Lower leg skin (tissue), 3 donors: ENCODE results near the gene RANBP9.

Source experiments
- CTCF ChIP-seq, 3 donors: fragments of 450-650 bp; IDR thresholded peaks; one replicate each; pipeline ENCODE4 v1.5.1; 2016; ENCODE audit warnings: antibody characterized with exemption in 3 of 3, mild to moderate bottlenecking in 3 of 3, moderate library complexity in 2 of 3
- POLR2A ChIP-seq, 2 donors: fragments of 450-650 bp; IDR thresholded peaks; one replicate each; pipeline ENCODE4 v1.6.1; 2016 to 2017; ENCODE audit warnings: antibody characterized with exemption in 2 of 2, mild to moderate bottlenecking in 1 of 2, moderate library complexity in 1 of 2

DNA sequence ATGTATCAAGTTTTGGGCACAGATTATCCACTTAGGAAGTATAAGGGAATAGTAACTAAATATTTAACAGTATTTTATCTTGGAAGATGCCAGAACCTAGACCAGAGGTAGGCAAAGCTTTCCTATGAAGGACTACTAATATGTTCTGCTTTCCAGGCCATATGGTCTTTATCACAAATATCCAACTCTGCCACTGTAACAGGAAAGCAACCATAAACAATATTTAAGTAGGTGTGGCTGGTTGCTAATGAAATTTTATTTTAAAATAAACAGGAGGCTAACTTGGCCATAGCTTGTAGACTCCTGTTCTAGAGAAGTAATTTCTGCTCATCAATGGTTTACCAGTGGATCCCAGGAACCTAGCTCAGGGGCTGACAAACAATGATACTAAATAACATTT lies 57.1 kb downstream of the RANBP9 start:
- no peak for TF ChIP-seq POLR2A (IDR thresholded peaks at IDR 0.05)
- TF ChIP-seq CTCF (IDR thresholded peaks at IDR 0.05): no peak
